ENCODE data around the gene PLCG2. TPM values are rescaled to one million over a fixed set of nuclear protein-coding genes. Genes with fewer than 3 reads are reported as not detected.

PLCG2 gene
- total and polyA plus RNA-seq, 8 donors, result 5.1 to 48.7 (median 9.4) TPM

DNA sequence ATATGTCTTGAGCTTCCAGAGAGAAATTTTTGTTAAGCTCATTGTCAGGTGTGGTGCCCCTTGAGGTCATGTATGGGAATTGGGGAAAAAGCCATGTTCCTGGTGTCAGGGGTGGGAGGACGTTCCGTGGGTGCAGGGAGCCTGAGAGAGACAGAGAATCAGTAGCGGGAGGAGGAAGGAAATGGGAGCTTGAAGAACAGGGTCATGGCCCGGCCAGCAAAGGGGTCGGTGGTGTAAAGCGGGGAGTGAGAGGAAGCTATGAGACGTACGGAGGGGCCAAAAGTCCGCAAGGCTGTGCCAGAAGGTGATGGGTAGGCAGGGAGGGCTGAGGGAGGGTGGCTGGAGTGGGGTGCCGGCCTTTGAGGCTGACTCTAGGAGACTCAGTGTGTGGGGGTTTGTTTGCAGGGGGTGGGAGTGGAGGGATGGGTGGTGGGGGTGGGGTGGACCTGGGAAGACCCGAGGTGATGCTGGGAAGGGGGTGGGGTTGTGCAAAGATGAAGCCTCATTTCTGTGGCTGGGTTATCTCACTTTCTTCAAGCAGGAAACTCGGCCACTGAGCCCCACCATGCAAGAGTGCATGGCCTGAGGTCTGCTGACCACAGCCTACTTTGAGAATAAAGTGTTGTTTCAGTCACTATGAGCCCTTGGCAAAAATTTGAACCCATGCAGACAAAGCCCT, 63.6 kb downstream of the PLCG2 start:
- TF ChIP-seq, protein P1, sequence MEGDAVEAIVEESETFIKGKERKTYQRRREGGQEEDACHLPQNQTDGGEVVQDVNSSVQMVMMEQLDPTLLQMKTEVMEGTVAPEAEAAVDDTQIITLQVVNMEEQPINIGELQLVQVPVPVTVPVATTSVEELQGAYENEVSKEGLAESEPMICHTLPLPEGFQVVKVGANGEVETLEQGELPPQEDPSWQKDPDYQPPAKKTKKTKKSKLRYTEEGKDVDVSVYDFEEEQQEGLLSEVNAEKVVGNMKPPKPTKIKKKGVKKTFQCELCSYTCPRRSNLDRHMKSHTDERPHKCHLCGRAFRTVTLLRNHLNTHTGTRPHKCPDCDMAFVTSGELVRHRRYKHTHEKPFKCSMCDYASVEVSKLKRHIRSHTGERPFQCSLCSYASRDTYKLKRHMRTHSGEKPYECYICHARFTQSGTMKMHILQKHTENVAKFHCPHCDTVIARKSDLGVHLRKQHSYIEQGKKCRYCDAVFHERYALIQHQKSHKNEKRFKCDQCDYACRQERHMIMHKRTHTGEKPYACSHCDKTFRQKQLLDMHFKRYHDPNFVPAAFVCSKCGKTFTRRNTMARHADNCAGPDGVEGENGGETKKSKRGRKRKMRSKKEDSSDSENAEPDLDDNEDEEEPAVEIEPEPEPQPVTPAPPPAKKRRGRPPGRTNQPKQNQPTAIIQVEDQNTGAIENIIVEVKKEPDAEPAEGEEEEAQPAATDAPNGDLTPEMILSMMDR (IDR thresholded peaks at IDR 0.05), result no peak
- H3K27ac ChIP-seq, result no peak overlapping the region
- H3K9me3 ChIP-seq, result no peaks in the 10 kb centered on the region
- DNase-seq (no peak), ATAC-seq (no peak)
- intact Hi-C loops (cut with DNase I), result no loop called here
- no peak overlapping the region for H3K4me3 ChIP-seq
- H3K4me1 ChIP-seq, result peaks cover 0 to 25% of the 10 kb centered on the region in 2 donors
- H3K36me3 ChIP-seq, result no peaks in the 10 kb centered on the region
- H3K27me3 ChIP-seq, result no peaks in the 10 kb centered on the region

DNA sequence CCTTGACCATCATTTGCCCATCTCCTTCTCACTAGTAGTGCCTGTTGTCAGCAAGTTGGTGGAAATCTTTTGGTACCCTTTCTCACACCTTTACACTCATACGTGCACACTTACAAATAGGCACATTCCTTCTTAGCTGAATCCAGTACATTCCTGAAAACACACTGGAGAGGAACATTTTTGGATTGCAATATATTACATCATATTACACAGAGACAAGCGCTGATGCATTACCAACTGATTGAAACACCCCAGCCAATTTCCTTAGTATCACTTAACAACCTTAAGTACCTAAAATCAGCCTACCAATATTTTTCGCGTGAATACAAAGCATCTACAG, 64.1 kb downstream of the PLCG2 start:
- no peak for DNase-seq
- no peak overlapping the region for H3K4me3 ChIP-seq
- intact Hi-C loops (cut with DNase I), result no loop called here
- no peaks in the 10 kb centered on the region for H3K27me3 ChIP-seq
- H3K9me3 ChIP-seq, result no peaks in the 10 kb centered on the region
- no peak for ATAC-seq
- no peaks in the 10 kb centered on the region for H3K36me3 ChIP-seq
- H3K4me1 ChIP-seq, result peaks cover 0 to 21% of the 10 kb centered on the region in 2 donors
- TF ChIP-seq, protein P1 (IDR thresholded peaks at IDR 0.05), result no peak
- H3K27ac ChIP-seq, result no peak overlapping the region

DNA sequence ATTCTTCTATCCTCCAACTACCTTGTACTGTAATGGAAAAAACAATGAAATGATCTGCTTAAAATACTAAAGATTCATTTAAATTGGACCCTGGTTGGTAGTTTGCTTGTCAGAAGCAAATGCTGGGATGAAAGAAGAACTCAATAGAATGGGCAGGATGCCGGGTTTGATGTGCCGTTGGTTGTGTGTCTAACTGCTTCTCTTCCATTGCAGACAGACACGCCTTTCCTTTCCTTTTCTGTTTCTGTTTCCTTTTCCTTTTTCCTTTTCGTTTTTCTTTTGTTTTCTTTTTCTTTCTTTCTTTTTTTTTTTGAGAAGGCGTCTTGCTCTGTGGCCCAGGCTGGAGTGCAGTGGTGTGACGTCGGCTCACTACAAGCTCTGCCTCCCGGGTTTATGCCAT, 64.6 kb downstream of the PLCG2 start:
- Histone ChIP-seq H3K4me3 (no peak overlapping the region), H3K4me1 (peaks cover 0 to 21% of the 10 kb centered on the region in 2 donors), H3K36me3 (no peaks in the 10 kb centered on the region), H3K27me3 (no peaks in the 10 kb centered on the region), H3K27ac (no peak overlapping the region), H3K9me3 (no peaks in the 10 kb centered on the region)
- TF ChIP-seq, protein P1 (IDR thresholded peaks at IDR 0.05), result no peak
- no peak for ATAC-seq
- DNase-seq, result no peak
- intact Hi-C loops (cut with DNase I), result no loop called here

DNA sequence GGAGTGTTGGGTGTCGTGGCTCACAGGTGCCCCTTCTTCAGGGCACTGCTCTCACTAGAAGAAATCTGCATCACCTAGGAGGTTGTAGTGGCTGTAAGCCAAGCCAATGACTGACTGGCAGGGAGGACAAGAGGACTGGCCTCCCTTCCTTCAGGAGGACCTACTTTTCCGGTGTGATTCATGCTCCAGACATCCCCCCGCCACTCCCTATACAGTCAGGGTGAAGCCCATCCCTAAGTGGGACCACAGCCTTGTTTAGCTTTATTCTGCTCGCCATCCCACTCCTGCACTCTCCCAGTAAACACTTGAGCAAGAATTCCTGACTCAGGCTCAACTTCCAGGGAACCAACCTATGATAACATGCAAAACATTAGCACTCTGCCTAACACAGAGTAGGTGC, 67.0 kb downstream of the PLCG2 start:
- no peaks in the 10 kb centered on the region for H3K36me3 ChIP-seq
- H3K4me3 ChIP-seq, result no peak overlapping the region
- H3K9me3 ChIP-seq, result no peaks in the 10 kb centered on the region
- DNase-seq (no peak), ATAC-seq (no peak)
- TF ChIP-seq, protein P1 (IDR thresholded peaks at IDR 0.05), result no peak
- no peak overlapping the region for H3K27ac ChIP-seq
- intact Hi-C loops (cut with DNase I), result no loop called here
- H3K4me1 ChIP-seq, result peaks cover 0 to 26% of the 10 kb centered on the region in 2 donors
- no peaks in the 10 kb centered on the region for H3K27me3 ChIP-seq

DNA sequence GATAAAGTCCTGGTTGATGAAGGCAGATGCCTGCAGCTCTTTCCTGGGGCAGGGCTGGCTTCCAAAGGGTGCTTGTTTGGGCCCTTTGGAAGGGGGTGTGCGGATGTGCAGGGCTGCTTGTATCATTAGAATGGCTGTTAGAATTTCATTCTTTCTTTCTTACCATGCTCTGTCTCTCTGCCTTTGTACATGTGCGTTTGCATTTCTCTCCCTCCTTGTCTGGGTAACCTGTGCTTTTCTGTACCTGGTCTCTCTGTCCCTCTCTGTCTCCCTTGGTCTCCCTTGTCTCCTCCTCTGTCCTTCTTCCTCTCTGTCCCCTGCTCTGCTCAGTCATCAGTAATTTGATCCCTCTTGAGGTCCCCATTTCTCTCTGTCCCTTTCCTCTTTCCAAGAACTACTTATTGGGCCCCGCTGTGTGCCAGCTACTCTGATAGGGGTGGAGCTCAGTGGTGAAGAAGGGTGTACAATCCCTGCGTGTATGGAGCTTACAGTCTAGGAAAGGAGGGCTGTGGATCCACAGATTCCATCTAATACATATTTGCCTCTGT, 69.3 kb downstream of the PLCG2 start:
- no peak for ATAC-seq
- no peak for DNase-seq
- Histone ChIP-seq H3K4me1 (peaks cover 0 to 7% of the 10 kb centered on the region in 2 donors), H3K4me3 (no peak overlapping the region), H3K27me3 (no peaks in the 10 kb centered on the region), H3K9me3 (no peaks in the 10 kb centered on the region), H3K27ac (no peak overlapping the region), H3K36me3 (no peaks in the 10 kb centered on the region)
- intact Hi-C loops (cut with DNase I), result no loop called here
- TF ChIP-seq, protein P1 (IDR thresholded peaks at IDR 0.05), result no peak

Measured in left lung (tissue), 10 donors.